HG03565 (cell line): ENCODE measurements around the gene TPH1.

Source experiments
- ATAC-seq: cut with Tn5 transposase; IDR thresholded peaks from one replicate; pipeline ENCODE4 v1.9.1; 2021; ENCODE audit warnings: mild to moderate bottlenecking, moderate library complexity; ENCODE audit not compliant: unreplicated experiment

The TPH1 gene

DNA sequence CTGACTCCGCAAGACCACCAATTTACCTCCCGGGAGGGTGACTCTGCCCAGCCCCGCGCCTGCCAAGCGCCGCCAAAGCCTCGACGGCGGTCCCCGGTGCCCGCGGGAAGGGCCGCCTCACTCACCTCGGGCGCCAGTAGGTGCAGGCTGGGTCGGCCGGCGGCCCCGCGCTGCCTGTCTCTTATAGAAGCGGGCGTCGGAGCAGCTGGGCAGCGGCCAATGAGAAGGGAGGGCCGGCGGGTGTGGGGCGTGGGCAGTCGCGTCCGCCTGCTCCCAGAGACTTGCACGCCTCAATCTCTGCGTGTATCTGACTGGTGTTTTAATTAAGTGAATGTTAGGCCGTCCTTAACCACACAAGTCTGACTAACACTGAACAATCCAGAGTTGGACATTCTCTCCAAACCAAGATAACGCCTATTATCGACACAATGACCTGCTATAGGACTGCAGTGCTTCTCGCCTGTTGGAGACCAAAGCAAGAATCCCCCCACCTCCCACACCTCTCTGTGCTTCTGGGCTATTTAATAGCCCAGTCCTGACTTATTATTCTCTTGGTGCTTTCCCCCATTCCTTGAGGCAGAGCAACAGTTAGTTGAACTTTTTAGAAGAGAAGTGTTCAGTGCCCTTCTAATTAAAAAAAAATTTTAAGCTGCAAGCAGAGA is at the start of gene TPH1:
TSS of gene TPH1 (minus strand) at position 154 of the 662 bp plus-strand sequence. CDS start 5,507 bp downstream, outside the sequence.
- ATAC-seq: no peak

DNA sequence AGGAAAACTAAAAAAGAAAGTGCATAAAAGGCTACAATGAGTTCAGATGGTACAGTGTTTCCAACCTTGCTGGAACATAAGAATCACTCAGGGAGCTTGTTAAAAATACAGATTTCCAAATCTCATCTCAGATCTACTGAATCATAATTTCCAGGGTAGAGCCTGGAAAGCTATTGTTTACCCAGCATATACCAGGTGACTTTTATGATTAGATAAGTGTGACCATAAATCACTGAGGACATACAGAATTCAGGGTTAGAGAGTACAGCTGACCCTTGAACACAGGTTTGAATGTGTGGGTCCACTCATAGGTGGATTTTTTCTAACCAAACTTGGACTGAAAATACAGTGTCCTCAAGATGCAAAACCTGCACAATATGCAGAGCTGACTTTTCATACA is 47.9 kb upstream of the TPH1 start:
- ATAC-seq: no peak

DNA sequence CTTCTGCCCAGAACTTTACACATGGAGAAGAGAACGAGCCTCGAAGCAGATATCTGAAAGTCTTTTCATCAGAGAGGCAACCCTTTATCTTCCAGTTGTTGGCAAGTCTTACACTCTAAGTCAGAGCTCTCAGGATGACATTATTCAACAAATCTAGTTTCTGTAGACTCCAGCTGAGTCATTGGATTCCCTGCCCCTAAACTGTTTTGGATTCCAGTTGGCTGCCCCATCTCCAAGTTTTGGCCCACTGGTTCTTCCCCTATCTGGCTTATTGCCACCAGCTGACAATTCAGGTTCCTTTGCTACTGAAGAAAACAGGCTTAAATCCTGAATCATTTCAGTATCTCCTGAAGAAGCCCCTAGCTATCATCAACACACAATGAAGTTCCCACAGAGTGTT is 45.7 kb upstream of the TPH1 start:
- ATAC-seq: no peak

DNA sequence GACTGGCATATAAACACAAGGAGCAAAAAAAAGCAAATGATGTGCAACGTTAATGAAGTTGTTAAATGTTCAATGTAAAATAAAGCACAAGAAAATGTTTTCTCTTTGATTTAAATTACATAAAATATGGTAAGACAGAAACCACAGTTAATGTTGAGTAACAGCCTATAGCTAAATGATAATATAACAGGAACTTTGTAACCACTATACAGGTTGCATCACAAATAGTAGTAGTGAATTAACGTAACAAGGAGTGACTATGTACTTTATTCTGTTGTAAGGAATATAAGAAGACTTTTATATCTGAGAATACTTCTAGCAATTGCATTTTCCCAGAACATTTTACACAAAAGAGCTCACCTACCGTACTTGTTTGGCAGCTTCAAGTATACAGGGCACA is 42.9 kb upstream of the TPH1 start:
- no peak for ATAC-seq

DNA sequence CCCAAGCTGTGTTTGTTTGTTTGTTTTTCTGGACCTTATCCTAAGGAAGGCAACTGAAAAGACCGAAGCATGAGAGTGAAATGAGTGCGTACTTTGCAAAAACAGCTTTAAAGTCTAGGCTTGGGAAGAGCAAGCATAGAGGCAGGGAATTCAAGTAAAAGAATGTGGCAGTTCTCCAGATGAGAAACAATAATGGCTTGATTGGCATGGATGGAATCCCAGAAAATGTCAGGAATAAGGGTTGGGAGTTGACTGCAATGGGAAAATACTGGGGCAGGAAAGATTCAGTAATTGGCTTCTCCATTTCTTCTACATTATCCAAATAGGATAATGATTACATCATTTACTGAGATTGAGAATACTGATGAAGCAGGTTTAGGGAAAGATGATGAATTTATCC is 42.3 kb upstream of the TPH1 start:
- no peak for ATAC-seq

DNA sequence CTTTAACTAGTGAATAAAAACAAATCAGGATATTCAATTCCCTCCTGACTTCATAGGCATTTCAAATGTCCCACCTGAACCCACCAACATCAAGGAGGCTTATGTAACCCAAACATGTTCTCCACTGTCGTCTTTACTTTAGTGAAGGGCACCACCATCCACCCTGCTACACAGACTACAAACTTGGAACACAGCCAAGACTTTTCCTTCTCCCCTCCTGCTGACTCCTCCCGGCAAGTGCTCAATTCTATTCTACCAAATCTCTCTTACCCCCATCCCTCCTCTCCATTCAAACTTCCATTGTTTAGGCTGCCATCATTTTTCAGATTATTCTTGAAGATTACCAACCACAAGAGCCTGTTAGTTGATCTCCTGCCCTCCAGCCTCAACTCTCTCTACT is 35.5 kb upstream of the TPH1 start:
- no peak for ATAC-seq

DNA sequence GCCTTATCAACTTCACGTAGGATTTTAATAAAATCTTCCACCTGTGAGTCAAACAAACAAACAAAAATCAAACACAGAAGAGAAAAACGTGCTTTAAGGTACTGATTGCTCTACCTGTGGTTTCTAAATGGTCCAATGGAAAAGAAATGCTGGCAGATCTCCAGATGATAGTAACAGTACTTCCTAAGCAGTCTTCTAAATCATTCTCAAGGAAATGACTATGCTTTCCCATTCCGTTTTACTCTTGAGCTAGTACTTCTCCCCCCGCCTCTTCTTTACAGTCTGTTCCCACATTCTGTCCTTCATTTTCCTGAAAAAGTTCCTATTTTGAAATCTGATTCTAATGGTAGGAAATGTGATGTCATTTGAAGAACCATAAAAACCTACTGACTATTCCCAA is 34.4 kb upstream of the TPH1 start:
- no peak for ATAC-seq

DNA sequence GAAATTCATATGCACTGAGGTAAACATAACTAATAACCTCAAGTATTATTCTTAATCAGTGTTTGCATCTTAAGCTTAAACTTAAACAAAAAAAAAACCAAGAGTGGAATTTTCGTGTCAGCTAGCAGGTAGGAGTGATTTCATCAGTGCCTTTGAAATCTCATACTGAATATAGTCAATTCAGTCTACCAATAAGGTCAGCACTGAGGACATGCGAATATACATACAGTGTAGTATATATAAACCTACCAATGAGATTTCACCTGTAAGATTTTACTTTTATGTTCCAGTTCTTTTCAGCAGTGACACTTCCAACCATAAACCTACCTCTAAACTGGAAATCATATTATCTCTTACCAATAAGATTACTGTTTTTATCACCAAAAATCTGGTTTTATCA is 32.8 kb upstream of the TPH1 start:
- ATAC-seq: no peak

DNA sequence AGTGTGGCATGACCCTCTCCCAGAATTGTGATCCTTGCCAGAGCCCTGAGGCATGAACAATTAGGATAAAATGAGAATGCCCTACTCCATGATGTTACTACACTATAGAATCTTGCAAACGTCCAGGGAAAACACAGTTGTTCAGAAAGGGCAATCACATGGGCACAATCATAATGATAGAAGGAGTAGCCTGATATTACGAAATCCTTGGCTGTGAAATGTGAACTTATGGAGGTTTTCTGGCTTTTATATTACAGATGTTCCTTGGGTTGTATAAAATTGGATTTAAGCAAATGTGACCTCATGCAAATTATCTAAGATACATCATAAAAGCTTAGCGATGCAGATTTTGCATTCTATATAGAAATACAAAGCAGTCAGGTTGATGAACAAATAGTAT is 29.4 kb upstream of the TPH1 start:
- ATAC-seq: no peak

DNA sequence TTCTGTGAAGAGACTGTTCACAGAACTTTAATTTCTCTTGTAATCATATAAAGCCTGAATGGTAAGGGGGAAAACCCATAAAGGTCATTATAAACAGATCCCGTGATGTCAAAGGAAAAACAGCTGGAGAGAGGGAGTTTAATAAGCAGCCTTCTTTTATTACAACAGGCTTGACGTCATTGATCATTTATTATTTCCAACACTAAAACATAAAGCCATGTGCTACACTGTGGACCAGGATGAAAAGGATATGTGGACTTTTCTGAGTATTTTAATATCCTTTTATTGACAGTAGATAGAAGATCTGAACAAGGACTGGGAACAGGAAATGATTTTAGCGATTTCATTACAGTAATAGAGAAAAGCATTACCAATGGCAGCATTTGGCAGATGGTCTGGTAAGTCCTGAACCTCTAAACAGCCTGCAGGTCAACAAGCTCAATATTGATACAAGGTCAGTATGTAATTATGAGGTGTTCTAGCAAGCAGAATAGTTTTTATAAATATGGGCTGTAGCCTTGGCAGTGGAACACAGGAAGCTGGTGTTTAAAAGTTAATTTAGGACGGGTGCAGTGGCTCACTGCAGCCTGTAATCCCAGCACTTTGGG is 25.1 kb upstream of the TPH1 start:
- no peak for ATAC-seq

DNA sequence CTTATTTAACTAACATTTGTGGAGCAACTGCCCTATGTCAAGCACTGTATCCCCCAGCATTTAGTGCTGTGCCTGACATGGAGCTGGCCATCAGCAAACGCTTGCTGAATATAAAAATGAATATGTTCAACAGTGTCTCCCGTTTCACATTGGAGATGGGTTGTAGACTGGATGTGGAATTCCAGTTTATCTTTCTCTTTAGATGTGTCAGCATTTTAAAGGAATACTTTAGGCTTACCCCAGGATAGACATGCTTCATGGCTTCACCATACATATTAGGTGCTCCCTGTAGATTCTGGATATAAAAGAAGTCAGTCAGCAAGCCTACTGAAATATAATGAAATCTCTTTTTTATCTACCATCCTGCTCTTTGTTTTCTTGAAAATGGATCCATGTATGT is 21.3 kb upstream of the TPH1 start:
- no peak for ATAC-seq

DNA sequence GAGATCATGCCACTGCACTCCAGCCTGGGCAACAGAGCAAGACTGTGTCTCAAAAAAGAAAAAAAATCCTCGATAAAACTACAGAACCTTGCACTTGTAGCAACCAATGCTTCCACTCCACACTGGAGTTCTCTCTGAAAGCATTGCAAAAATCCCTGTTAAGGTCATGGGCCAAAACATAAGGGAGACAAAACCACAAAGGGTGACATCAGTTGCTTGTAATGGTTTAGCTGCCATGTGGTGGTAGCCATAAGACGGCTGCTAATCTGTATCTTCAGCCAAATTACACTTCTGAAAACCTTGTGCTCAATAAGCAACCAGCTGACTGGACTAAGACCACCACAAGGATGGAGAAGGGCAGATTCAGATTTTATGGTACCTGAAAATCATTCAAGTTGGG is 20.6 kb upstream of the TPH1 start:
- no peak for ATAC-seq

DNA sequence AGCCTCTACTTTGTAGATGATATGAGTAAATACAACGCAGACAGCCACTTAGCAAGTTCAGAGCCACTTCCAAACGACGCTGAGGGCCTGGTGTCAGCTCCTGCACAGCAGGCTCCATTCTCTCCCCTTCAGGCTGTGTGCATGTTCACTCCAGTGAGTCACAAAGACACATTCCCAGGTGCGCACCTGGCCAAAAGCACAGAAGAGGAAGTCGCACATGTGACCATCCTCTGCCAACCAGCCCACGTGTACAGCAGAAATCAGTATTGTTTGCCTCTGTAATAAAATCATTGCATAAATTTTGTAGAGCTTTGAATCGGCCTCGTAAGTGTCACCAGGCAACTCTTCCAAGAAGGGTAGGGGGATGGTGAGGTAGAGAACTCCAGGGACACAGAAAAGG is 19.5 kb upstream of the TPH1 start:
- no peak for ATAC-seq

DNA sequence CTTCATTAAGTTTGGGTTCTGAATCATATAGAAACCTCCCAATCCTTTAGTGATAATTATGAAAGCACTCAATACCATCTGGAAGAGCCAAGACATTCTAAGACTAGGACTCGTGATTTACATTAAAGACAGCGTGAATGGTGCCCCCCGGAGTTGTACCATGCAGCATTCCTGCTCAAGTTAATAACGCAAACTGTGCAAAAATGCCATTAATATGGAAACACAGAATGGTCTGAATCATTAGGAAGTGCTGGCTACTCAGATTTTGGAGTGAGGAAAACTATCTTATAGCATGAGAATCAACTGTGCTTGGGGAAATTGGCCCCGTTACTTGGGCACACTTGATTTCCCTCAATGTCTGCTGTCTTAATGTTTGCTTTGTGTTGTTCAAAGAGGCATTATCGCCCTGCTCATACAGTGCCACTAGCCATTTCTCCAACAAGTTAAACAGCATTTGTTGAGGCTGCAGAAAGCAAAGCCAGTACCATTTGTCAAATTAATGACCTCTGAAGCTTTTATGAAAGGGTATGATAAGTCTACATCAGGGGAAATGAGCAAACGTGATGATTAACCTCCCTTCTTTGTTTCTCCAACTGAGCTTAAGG is 18.5 kb upstream of the TPH1 start:
- no peak for ATAC-seq

DNA sequence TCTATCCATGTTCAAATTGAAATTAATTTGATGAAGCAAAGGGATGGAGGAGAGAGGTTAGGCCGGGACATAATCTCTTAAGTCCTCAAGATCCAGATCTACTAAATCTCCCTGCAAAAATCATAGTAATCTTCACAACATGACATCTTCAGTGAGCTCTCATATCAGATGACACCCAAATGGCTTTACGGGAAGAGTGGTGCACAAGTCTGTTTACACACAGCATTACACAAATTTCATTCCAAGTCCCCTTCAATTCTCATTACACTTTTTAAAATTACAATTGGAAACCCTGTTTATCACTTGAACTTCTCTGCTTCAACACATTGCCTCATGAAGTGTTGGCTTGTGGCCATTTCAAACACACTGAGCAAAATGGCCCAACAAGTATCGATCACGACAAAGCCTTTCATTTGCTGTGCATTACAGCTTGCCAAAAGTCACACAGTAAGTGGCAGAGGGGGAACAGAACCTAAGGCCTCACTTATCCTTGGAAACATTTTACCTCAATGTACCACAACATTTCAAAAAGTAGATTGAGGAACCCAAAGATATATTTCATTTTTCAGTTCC is 17.9 kb upstream of the TPH1 start:
- ATAC-seq: no peak

DNA sequence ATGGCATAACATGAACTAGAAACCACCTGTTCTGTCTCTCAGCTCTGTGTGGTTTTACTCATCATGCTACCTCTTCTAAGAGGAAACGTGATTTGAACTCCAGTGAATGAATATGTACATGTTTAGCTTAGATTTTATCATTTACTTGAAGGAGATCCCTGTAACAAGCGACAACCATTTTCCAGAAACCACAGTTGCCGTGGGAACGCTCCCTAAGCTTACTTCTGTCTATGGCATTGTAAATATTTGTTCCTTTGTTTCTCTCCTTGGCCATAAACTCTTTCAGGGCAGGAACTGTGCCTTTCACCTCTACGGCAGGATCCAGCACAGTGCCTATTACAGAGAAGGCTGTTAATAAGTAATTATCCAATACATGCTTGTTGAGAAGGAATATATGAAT is 17.1 kb upstream of the TPH1 start:
- ATAC-seq: no peak

DNA sequence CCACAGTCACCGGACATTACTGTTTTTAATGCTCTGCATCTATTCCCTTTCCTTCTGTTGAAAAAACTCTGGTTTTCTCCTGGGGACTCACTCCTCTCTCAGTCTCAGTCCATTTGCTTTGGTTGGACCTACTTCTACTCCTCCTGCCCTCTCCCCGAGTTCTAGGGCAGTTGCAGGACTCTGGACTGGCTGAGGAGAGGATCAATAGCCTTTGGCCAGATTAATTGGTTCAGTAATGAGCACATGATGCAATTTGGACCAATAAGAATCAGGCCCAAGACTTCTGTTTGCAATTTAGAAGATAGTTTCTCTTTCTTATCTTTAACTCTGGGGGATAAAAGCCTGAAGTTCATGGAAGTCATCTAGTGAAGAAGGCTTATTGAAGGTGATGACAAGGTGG is 15.3 kb upstream of the TPH1 start:
- ATAC-seq: no peak

DNA sequence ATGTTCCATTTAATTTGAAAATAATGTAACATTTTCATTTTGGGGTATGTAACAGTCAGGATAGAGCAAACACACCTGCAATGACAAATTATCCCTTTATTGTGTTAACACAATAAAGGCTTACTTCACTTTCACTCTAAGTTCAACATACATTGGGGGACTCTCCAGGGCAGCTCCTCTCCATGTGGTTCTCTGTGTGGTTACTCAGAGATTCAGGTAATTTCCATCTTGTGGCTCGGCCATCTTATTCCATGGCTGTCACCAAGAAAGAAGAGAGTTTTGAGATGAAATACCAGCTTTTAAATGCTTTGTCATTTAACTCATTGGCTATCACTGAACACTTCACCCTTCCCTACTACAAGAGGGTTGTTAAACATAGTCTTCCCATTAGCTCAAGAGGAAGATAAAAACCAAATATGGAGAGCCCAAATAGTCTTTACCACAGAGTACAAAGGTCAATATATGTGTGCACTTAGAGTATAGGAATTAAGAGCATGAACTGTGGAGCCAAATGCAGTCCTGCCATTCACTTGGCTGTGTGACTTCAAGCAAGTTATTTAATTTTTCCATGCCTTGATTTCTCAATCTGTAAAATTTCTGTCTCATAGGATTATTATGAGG is 10.6 kb upstream of the TPH1 start:
- no peak for ATAC-seq

DNA sequence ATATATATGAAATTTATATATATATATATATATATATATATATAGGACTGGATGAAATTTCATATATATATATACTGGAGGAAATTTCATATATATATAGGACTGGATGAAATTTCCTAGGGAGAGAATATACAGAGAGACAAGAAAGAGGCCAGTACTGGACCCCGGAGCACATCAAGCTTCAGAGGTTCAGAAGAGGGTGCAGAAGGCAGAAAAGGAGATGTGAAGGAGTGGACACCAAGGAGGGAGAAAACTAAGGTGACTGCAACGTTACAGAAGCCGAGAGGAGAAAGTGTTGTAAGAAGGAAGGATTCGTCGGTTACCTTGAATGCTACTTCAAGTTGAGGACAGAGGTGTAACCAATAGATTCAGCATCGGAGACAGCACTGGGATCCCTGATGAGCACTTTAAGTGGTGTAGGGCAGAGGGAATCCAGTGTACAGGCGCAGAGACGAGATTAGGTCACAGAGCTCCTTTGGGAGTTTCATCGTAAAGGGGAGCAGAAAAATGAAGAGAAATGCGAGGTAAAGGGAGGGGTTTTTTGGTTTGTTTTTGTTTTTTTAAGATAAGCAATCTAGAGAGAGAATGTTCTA is 8.5 kb upstream of the TPH1 start:
- no peak for ATAC-seq

DNA sequence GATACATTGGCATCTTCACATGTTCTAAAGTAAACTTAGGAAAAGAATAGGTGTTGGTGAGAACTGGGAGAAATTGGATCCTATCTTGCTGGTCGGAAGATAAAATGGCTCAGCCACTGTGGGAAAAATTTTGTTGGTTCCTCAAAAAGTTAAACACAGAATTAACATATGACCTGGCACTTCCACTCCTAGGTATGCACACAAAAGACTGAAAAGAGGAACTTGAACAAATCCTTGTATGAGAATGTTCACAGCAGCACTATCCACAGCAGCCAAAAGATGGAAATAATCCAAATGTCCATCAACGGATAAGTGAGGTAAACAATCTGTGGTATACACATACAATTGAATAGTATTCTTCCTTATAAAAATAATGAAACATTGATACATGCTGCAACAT is 4.8 kb upstream of the TPH1 start:
- ATAC-seq: no peak

DNA sequence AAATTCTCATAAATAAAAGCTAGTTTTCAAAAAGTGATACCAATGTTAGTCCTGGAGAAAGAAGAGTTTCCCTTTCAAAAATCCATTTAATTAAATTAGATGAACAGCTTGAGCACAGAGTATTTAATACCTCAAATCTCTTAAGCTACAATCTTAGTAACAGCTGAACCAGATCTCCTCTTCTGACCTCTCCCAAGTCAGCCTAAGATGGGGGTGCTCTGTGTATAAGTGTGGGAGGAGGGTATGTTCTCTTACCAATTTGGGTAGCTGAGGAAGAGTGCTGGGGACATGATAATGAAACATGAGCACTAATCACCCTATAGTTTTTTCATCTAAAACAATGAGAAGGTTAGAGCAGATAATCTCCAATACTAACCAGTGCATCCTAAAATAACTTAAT is 9.6 kb downstream of the TPH1 start:
- ATAC-seq: no peak

DNA sequence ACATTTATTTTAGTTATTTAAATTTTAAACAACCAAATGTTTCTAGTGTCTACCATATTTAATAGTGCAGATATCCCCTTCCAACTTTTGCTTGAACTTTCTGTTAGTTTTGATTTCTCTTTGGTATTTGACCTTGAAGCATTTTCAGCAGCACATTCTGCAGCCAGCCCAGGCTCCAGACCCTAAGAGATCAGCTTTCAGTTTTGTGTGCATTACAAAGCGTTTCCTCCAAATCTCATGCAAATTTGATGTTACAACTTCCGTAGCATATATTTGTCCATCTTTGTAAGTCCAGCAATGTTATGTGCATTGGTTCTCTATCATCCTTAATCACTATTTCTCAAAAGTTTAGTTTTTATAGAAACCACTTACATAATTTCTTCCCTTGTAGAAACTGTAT is 18.6 kb downstream of the TPH1 start:
- no peak for ATAC-seq
